T-helper 2 cell treated with Interferon-gamma antibody and Interleukin-4, amounts not matched to agents 5 μg/mL and 100 μg/mL, for 36 hours (primary cell): Measurements from ENCODE around the gene PIP.
"Not testable (repeated sequence)": the region's sequence is repeated elsewhere in the genome, so short reads cannot be mapped to it uniquely, and the experiment has no call there.

Experiments
- DNase-seq: peaks from one replicate; pipeline ENCODE4 v3.0.0; 2021; ENCODE audit warnings: low spot score
- H3K27ac Mint-ChIP-seq: one replicate; pipeline ENCODE4 v1.8.0; 2021; ENCODE audit warnings: mild to moderate bottlenecking, mixed read lengths
- H3K27me3 Mint-ChIP-seq: one replicate; pipeline ENCODE4 v1.8.0; 2021; ENCODE audit warnings: low read depth, mixed read lengths
- H3K36me3 Mint-ChIP-seq: one replicate; pipeline ENCODE4 v1.8.0; 2021; ENCODE audit warnings: low read depth, mixed read lengths
- H3K4me1 Mint-ChIP-seq: one replicate; pipeline ENCODE4 v1.8.0; 2021; ENCODE audit warnings: low read depth, mixed read lengths
- H3K4me3 Mint-ChIP-seq: one replicate; pipeline ENCODE4 v1.8.0; 2022; ENCODE audit warnings: mild to moderate bottlenecking, moderate library complexity, mixed read lengths
- H3K9me3 Mint-ChIP-seq: one replicate; pipeline ENCODE4 v1.8.0; 2021; ENCODE audit warnings: mixed read lengths

PIP gene

DNA sequence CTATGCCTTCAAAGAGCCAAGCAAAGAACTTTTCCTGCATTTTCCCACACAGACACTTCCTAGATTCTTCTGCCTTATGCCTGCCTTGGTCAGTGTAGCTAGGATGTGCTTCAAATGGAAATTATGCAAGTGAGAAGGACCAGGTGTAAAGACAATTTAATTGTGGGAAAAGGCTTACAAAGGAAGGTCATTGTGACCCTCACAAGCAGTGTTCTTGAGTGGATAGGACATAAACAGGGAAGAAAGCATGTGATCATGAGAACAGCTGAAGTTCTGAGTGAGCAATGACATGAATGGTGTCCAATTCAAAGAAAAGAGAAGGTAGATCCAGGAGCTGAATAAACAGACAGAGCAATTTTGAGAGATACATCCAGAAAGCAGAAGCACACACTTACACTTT is 1.3 kb upstream of the PIP start:
- no peak for DNase-seq
- H3K27ac Mint-ChIP-seq: no peak overlapping the region

DNA sequence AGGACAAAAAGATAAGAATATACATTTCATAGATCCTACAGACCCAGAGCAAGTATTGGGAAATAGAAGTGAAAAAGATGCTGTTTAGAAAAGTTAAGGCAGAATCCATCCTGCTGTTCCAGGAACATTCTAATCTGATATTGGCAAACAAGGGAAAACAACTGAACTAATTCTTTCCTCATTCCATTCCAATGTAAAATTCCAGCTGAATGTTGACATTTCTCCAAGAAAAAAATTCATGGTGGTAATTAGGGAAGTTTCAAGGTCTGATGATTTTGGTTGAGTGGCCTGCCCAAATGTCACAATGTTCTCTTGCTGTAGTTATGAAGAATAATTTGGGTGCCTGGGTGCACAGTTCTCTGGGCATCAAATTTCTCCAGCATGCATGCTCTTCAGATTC is 15.2 kb downstream of the PIP start:
- H3K27me3 Mint-ChIP-seq: no peaks in the 10 kb centered on the region
- no peak overlapping the region for H3K4me3 Mint-ChIP-seq
- no peak for DNase-seq
- peaks cover 13% of the 10 kb centered on the region for H3K9me3 Mint-ChIP-seq
- H3K27ac Mint-ChIP-seq: no peak overlapping the region
- H3K36me3 Mint-ChIP-seq: no peaks in the 10 kb centered on the region
- H3K4me1 Mint-ChIP-seq: no peaks in the 10 kb centered on the region

More for the DNA sequence above, 1.3 kb upstream of the PIP start:
- peaks cover 2% of the 10 kb centered on the region for H3K27me3 Mint-ChIP-seq
- H3K4me3 Mint-ChIP-seq: no peak overlapping the region
- peaks cover 7% of the 10 kb centered on the region for H3K9me3 Mint-ChIP-seq
- peaks cover 2% of the 10 kb centered on the region for H3K4me1 Mint-ChIP-seq
- no peaks in the 10 kb centered on the region for H3K36me3 Mint-ChIP-seq

DNA sequence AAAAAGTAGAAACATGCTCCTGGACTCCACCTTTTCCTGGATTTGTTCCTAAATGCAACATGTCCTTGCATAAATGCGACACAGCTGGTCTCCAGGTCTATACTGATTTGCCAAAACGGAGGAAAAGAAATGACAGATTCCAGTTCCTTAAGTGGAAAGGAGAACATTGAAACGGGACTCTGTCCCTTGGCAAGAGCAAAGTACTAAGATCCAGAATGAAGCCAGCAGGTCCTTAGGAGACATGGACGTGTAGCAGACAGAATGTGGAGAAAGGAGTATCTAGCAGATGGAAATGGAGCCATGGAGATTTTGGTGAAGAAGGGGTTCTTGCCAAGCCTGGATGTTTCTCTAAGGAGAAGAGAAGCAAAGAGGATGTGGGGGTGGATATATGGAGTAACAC is 16.2 kb downstream of the PIP start:
- no peak for DNase-seq
- no peaks in the 10 kb centered on the region for H3K36me3 Mint-ChIP-seq
- peaks cover 13% of the 10 kb centered on the region for H3K9me3 Mint-ChIP-seq
- H3K4me1 Mint-ChIP-seq: no peaks in the 10 kb centered on the region
- H3K27ac Mint-ChIP-seq: no peak overlapping the region
- no peaks in the 10 kb centered on the region for H3K27me3 Mint-ChIP-seq
- no peak overlapping the region for H3K4me3 Mint-ChIP-seq

DNA sequence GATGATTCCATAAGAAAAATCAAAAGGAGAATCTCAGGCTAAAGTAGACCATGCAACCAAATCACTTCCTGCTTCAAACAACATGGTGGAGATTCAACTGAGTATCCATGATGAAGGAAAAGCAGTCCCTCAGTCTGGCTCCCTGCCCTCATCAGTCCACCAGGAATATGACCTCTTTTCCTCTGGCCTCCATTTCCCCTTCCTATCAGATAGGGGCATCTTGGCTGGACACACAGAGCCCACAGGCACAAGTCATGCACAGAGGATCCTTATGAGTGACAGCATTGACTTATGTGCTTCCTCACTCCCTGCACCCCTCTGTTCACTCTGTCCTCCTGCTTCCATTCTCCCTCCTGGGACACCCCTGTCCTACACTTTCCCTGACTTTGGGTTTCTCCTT is 16.8 kb downstream of the PIP start:
- no peaks in the 10 kb centered on the region for H3K36me3 Mint-ChIP-seq
- no peaks in the 10 kb centered on the region for H3K27me3 Mint-ChIP-seq
- H3K4me3 Mint-ChIP-seq: no peak overlapping the region
- no peak overlapping the region for H3K27ac Mint-ChIP-seq
- peaks cover 13% of the 10 kb centered on the region for H3K9me3 Mint-ChIP-seq
- no peaks in the 10 kb centered on the region for H3K4me1 Mint-ChIP-seq
- no peak for DNase-seq

DNA sequence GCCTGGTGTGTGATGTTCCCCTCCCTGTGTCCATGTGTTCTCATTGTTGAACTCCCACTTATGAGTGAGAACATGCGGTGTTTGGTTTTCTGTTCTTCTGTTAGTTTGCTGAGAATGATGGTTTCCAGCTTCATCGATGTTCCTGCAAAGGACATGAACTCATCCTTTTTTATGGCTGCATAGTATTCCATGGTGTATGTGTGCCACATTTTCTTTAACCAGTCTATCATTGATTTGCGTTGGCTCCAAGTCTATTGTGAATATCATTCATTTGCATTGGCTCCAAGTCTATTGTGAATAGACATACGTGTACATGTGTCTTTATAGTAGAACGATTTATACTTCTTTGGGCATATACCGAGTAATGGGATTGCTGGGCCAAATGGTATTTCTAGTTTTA is 18.8 kb downstream of the PIP start:
- H3K4me1 Mint-ChIP-seq, H3K27me3 Mint-ChIP-seq, H3K4me3 Mint-ChIP-seq: not testable (repeated sequence)

DNA sequence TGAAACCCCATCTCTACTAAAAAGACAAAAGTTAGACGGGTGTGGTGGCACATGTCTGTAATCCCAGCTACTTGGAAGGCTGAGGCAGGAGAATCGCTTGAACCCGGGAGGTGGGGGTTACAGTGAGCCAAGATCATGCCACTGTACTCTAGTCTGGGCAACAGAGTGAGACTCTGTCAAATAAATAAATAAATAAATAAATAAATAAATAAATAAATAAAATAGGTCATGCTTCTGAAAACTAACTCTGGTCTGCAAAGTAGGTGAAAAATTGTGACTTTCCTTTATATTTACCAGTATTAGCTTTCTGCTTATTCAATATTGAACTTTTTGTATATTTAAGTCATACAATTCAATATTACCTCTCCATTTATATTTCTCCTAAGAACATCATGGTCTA is 26.7 kb downstream of the PIP start:
- H3K27ac Mint-ChIP-seq, H3K27me3 Mint-ChIP-seq, H3K36me3 Mint-ChIP-seq, H3K4me1 Mint-ChIP-seq, H3K4me3 Mint-ChIP-seq, H3K9me3 Mint-ChIP-seq, DNase-seq: not testable (repeated sequence)

More for the DNA sequence above, 18.8 kb downstream of the PIP start:
- not testable (repeated sequence) for DNase-seq, H3K36me3 Mint-ChIP-seq, H3K27ac Mint-ChIP-seq
- peaks cover 13% of the 10 kb centered on the region for H3K9me3 Mint-ChIP-seq

DNA sequence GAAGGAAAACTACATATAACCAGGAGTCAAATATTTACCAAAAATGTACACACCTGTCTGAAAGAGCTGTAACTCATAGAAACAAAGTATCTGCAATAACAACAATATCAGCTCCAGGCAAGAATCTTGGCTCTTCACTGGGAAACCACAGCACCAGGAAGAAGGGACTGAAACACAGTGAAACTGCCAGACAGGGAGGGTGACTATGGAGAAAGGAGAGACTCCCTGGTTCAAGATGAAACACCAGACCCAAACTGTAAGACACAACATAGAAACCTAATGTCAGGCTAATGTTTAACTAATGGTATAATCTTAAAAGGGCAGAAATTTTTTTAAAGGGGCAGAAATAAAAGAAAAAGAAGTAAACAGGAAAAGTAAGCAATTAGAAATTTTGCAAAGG is 39.8 kb downstream of the PIP start:
- no peaks in the 10 kb centered on the region for H3K27me3 Mint-ChIP-seq
- H3K36me3 Mint-ChIP-seq: no peaks in the 10 kb centered on the region
- H3K4me1 Mint-ChIP-seq: no peaks in the 10 kb centered on the region
- no peak overlapping the region for H3K27ac Mint-ChIP-seq
- no peak overlapping the region for H3K4me3 Mint-ChIP-seq
- H3K9me3 Mint-ChIP-seq: no peaks in the 10 kb centered on the region
- DNase-seq: no peak

DNA sequence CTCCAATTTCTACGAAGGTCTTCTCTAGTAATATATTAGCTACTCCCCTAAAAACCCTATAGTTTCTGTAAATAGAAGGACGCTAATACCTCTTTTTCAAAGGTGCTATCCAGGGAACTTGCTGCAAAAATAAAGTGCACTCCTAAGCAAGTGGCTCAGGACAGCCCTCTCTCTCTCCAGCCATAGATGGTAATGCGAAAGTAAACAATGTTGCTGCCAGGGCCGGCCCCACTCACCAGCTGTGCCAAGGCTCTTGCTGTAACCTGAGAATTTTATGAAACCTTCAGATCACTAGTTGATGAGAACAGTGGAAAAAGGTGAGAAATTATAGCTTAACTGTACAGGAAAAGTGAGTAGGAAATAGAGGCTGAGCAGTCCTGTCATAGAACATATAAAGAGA is 40.5 kb downstream of the PIP start:
- Mint-ChIP-seq H3K27me3 (no peaks in the 10 kb centered on the region), H3K9me3 (peaks cover 3% of the 10 kb centered on the region)

DNA sequence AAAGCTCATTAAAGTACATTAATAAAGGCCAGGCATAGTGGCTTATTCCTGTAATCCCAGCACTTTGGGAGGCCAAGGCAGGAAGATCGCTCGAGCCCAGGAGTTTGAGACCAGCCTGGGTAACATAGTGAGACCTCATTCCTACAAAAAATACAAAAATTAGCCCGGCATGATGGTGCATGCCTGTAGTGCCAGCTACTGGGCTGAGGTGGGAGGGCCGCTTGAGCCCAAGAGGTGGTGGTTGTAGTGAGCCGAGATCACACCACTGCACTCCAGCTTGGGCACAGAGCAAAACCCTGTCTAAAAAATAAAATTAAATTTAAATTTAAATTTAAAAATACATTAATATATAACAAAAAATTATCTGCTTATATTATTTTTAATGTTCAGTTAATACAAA is 44.3 kb downstream of the PIP start:
- no peaks in the 10 kb centered on the region for H3K36me3 Mint-ChIP-seq
- no peak overlapping the region for H3K4me3 Mint-ChIP-seq
- peaks cover 14% of the 10 kb centered on the region for H3K9me3 Mint-ChIP-seq
- no peaks in the 10 kb centered on the region for H3K27me3 Mint-ChIP-seq
- DNase-seq: no peak
- no peak overlapping the region for H3K27ac Mint-ChIP-seq
- no peaks in the 10 kb centered on the region for H3K4me1 Mint-ChIP-seq

More for the DNA sequence above, 40.5 kb downstream of the PIP start:
- Mint-ChIP-seq H3K4me1 (no peaks in the 10 kb centered on the region), H3K4me3 (no peak overlapping the region), H3K27ac (no peak overlapping the region), H3K36me3 (no peaks in the 10 kb centered on the region)
- no peak for DNase-seq

DNA sequence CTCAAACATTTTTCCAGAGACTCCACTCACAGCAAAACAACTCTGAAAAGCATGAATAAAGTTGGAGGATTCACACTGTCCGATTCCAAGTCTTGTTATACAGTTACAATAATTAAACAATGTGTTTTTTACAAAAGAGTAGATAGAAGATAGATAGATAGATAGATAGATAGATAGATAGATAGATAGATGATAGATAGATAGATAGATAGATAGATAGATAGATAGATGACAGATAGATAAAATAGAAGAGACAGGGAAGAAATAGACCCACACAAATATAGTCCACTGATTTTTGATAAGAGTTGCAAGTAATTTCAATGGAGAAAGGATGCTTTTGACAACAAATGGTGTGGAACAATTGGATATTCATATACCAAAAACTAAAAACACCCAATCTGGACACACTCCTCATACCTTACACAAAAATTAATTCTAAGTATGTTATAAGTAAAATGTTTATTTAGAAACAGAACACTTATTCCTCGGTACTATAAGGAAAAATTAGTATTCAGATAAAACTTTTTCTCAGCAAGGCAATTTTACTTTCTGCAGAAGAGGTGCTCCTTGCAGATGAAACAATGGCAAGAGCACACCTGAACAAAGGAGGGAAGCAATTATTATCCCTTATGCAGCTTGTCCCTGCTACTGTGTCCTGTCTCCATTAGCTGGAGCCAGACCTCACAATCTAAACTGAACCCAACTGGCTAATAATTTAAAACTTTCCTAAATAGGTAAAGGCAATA is 45.7 kb downstream of the PIP start:
- Mint-ChIP-seq H3K27ac (no peak overlapping the region), H3K36me3 (no peaks in the 10 kb centered on the region), H3K4me3 (no peak overlapping the region), H3K27me3 (no peaks in the 10 kb centered on the region), H3K4me1 (no peaks in the 10 kb centered on the region), H3K9me3 (peaks cover 14% of the 10 kb centered on the region)
- no peak for DNase-seq

DNA sequence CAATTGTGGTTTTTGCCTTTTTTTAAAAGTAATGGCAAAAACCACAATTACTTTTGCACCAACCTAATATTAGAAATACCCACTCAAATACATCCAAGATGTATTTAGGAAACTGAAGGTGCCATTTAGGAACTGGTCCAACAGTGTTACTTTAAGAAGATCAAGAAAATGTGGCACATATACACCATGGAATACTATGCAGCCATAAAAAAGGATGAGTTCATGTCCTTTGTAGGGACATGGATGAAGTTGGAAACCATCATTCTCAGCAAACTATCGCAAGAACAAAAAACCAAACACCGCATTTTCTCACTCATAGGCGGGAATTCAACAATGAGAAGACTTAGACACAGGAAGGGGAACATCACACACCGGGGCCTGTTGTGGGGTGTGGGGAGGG is 48.9 kb downstream of the PIP start:
- H3K9me3 Mint-ChIP-seq: peaks cover 14% of the 10 kb centered on the region
- H3K4me1 Mint-ChIP-seq, H3K36me3 Mint-ChIP-seq, H3K4me3 Mint-ChIP-seq, DNase-seq, H3K27me3 Mint-ChIP-seq, H3K27ac Mint-ChIP-seq: not testable (repeated sequence)

DNA sequence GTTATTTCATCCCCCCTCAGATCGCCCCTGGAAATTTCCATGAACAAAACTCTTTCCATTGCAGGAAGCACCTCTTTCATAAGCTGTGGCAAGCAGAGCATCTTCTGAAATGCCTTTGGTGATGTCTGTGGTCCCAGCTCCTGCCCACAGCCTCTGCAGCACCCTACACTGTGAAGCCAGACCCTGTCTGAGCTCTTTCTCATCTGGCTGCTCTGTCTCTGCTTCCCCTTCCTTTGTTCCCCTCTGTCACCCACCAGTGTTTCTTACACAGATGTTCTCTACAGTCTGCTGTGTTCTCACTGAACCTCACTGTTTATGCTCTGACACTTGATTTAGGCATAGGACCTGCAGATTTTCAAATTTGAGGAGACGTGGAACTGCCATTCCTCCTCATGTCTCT is 49.5 kb downstream of the PIP start:
- H3K4me1 Mint-ChIP-seq: no peaks in the 10 kb centered on the region
- H3K36me3 Mint-ChIP-seq: no peaks in the 10 kb centered on the region
- H3K9me3 Mint-ChIP-seq: peaks cover 14% of the 10 kb centered on the region
- H3K4me3 Mint-ChIP-seq: no peak overlapping the region
- H3K27me3 Mint-ChIP-seq: peaks cover 4% of the 10 kb centered on the region
- H3K27ac Mint-ChIP-seq: no peak overlapping the region
- no peak for DNase-seq

DNA sequence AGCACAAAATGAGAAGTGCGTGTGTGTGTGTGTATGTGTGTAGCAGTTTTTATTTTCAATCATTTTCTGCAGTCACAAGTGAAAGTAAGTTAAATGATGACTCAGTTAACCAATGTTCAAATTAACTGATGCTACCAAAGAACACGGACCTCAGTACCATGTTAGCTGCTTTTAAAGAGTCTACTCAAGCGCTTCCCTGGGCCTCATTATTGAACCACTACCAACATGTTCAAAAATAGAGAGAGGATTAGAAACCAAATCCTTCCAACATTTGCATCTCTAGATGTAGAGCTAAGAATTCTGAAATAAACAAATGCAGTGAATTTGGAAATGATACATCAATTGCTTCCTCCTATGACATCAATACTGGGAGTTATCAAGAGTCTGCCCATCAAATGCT is 51.1 kb downstream of the PIP start, which contains the start of gene TAS2R39:
TSS of gene TAS2R39 (plus strand) at position 396 of the 400 bp plus-strand sequence. CDS start at position 396, 0 bp downstream.
- H3K27me3 Mint-ChIP-seq: peaks cover 7% of the 10 kb centered on the region
- H3K4me3 Mint-ChIP-seq: no peak within 1 kb of the TSS
- peaks cover 6% of the 10 kb centered on the region for H3K9me3 Mint-ChIP-seq
- no peak for DNase-seq
- no peak within 1 kb of the TSS for H3K27ac Mint-ChIP-seq
- no peaks in the 10 kb centered on the region for H3K36me3 Mint-ChIP-seq
- H3K4me1 Mint-ChIP-seq: no peaks in the 10 kb centered on the region

DNA sequence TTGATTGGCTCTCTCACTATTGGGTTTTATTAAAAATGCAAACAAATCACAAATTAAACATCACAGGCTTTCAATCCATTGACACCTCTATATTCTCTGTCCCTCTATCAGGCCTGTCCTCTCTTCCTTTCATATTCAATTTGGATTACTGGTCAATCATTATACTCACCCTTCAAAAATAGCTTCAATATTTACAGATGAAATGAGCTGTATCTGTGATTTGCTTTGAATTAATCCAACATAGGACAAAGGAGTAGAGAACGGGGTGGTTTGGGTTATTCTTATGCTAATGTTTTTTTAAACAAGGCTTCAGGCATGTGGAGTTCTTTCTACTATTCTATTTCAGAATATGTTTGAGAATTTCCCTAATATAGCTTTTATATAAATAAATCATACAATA is 53.7 kb downstream of the PIP start:
- no peak overlapping the region for H3K4me3 Mint-ChIP-seq
- DNase-seq: no peak
- peaks cover 7% of the 10 kb centered on the region for H3K27me3 Mint-ChIP-seq
- H3K9me3 Mint-ChIP-seq: no peaks in the 10 kb centered on the region
- no peaks in the 10 kb centered on the region for H3K36me3 Mint-ChIP-seq
- no peaks in the 10 kb centered on the region for H3K4me1 Mint-ChIP-seq
- no peak overlapping the region for H3K27ac Mint-ChIP-seq

DNA sequence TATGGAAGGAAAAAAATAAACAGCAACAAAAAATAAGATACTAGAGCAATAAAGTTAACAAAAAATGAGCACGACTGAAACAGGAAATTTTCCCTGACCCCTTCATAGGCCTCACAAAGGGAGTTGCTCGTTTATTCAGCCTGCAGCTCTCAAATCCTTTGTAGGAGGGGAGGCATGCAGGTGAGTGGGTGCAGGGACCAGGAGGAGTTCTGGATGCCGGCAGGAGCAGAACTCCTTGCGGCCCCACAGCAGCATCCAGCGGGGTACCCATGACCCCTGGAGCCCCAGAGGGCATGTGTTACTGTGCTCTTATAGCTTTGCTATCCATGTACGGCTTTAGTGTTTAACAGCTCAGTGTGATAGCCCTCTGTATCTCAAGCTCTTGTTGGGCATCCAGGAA is 57.1 kb downstream of the PIP start:
- Mint-ChIP-seq H3K36me3 (no peaks in the 10 kb centered on the region), H3K27ac (no peak overlapping the region), H3K4me1 (no peaks in the 10 kb centered on the region), H3K27me3 (peaks cover 7% of the 10 kb centered on the region), H3K4me3 (no peak overlapping the region), H3K9me3 (no peaks in the 10 kb centered on the region)
- DNase-seq: no peak
